A549 (cell line): ENCODE measurements around the gene TIMD4.

Source experiments
- RAD21 ChIP-seq, 2 experiments: fragments of >200 bp in 1 of 2; sonication (Bioruptor Twin) in 1 of 2; formaldehyde crosslinking in 1 of 2; IDR thresholded peaks in 1 of 2; conservative IDR thresholded peaks in 1 of 2; 2 replicates in 1 of 2; 3 replicates in 1 of 2; pipeline ENCODE4 v1.6.1; 2012 to 2018; ENCODE audit warnings: inconsistent platforms in 1 of 2
- RCOR1 ChIP-seq: fragments of 150-350 bp; IDR thresholded peaks from 2 replicates; pipeline ENCODE4 v1.6.1; 2014; ENCODE audit warnings: antibody characterized with exemption, low read length, low read depth
- TF ChIP-seq, protein P1 (sequence below): fragments of >200 bp; sonication (Bioruptor Twin); formaldehyde crosslinking; IDR thresholded peaks from 3 replicates; pipeline ENCODE4 v1.5.1; 2016

DNA sequence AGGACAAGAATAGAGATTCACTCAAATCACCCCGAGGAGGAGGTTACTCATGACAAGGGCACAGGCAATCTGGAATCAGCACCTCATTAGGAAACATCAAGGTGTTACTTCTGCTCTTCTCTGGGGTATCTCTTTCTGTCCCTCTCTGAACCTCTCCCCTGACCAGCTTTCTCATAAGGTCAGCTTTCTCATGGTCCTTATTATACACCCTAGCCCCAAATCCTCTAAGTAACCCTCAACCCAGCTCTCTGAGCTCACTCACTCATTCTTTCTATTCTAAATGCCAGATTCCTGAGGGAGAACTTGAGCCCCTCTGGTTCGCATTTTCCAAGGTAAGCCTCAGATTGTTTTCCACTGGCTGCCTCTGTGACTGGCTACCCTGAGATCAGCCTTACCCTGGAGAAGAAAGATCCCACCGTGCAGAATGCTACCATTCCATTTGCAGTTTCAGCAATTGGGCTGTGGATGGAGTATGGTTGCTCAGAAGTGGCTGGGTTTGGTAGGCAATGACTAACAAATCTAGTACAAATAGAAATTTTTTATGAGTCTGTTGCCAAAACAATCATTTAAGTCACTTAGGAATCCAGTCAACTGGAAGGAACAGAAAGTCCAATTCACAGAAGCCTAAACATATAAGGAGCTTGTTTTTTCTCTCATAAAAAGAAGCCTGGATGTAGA is 9.0 kb upstream of the TIMD4 start:
- TF ChIP-seq, protein P1, sequence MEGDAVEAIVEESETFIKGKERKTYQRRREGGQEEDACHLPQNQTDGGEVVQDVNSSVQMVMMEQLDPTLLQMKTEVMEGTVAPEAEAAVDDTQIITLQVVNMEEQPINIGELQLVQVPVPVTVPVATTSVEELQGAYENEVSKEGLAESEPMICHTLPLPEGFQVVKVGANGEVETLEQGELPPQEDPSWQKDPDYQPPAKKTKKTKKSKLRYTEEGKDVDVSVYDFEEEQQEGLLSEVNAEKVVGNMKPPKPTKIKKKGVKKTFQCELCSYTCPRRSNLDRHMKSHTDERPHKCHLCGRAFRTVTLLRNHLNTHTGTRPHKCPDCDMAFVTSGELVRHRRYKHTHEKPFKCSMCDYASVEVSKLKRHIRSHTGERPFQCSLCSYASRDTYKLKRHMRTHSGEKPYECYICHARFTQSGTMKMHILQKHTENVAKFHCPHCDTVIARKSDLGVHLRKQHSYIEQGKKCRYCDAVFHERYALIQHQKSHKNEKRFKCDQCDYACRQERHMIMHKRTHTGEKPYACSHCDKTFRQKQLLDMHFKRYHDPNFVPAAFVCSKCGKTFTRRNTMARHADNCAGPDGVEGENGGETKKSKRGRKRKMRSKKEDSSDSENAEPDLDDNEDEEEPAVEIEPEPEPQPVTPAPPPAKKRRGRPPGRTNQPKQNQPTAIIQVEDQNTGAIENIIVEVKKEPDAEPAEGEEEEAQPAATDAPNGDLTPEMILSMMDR = no peak
- TF ChIP-seq RAD21 (conservative IDR thresholded peaks at IDR 0.05 in 1 of 2, IDR thresholded peaks at IDR 0.05 in 1 of 2) (no peak), RCOR1 (no peak)
